ENCODE data around the gene PAIP2B.

The PAIP2B gene

GRCh38 chr2:71226965-71227560 lies at the start of gene PAIP2B:
PAIP2B (minus strand) TSS chr2:71227103; CDS start chr2:71202589, 24,514 bp downstream.
- no peak for TF ChIP-seq CTCF (IDR thresholded peaks at IDR 0.05; ENCODE audit: insufficient read depth, low read depth, low read length, missing control alignments)
- peak; percentile 99 for DNase-seq (ENCODE audit: low read depth)
- peak within 1 kb of the TSS; percentile 71 for H3K4me3 ChIP-seq (ENCODE audit: low read length)

- no peak for DNase-seq (ENCODE audit: low read depth)
- TF ChIP-seq CTCF (IDR thresholded peaks at IDR 0.05; ENCODE audit: insufficient read depth, low read depth, low read length, missing control alignments): peak; percentile 7
- H3K4me3 ChIP-seq (ENCODE audit: low read length): peak overlapping the region; percentile 11
Observed at GRCh38 chr2:71275939-71276310, 49.0 kb upstream of the PAIP2B start.

- no peak overlapping the region for H3K4me3 ChIP-seq (ENCODE audit: low read length)
- no peak for TF ChIP-seq CTCF (IDR thresholded peaks at IDR 0.05; ENCODE audit: insufficient read depth, low read depth, low read length, missing control alignments)
- DNase-seq (ENCODE audit: low read depth): no peak
Observed at GRCh38 chr2:71269511-71270090, 42.7 kb upstream of the PAIP2B start.

- H3K4me3 ChIP-seq (ENCODE audit: low read length): no peak overlapping the region
- TF ChIP-seq CTCF (IDR thresholded peaks at IDR 0.05; ENCODE audit: insufficient read depth, low read depth, low read length, missing control alignments): no peak
- no peak for DNase-seq (ENCODE audit: low read depth)
Observed at GRCh38 chr2:71263386-71263785, 36.5 kb upstream of the PAIP2B start.

- no peak for TF ChIP-seq CTCF (IDR thresholded peaks at IDR 0.05; ENCODE audit: insufficient read depth, low read depth, low read length, missing control alignments)
- no peak for DNase-seq (ENCODE audit: low read depth)
- H3K4me3 ChIP-seq (ENCODE audit: low read length): no peak overlapping the region
Observed at GRCh38 chr2:71261534-71261933, 34.6 kb upstream of the PAIP2B start.

GRCh38 chr2:71256421-71256820 lies 29.5 kb upstream of the PAIP2B start:
- H3K4me3 ChIP-seq (ENCODE audit: low read length): no peak overlapping the region
- TF ChIP-seq CTCF (IDR thresholded peaks at IDR 0.05; ENCODE audit: insufficient read depth, low read depth, low read length, missing control alignments): no peak
- no peak for DNase-seq (ENCODE audit: low read depth)

- TF ChIP-seq CTCF (IDR thresholded peaks at IDR 0.05; ENCODE audit: insufficient read depth, low read depth, low read length, missing control alignments): no peak
- no peak overlapping the region for H3K4me3 ChIP-seq (ENCODE audit: low read length)
- DNase-seq (ENCODE audit: low read depth): no peak
Observed at GRCh38 chr2:71254776-71255175, 27.9 kb upstream of the PAIP2B start.

Measured in epithelial cell of esophagus (primary cell).